Fibroblast of the aortic adventitia (primary cell): ENCODE measurements around the gene PGRMC1. TPM values are rescaled to one million over a fixed set of nuclear protein-coding genes. Genes with fewer than 3 reads are reported as not detected.
A peak's percentile ranks its signal among the peaks of the same experiment; 100 is the strongest.

Source experiments
- DNase-seq: peaks from one replicate; pipeline ENCODE4 v3.0.0-alpha.2; 2010; ENCODE audit warnings: low read depth
- H3K4me3 ChIP-seq: 2 replicates; pipeline ENCODE4 v1.5.1; 2011; ENCODE audit warnings: low read depth, mild to moderate bottlenecking, control low read depth, low read length, moderate library complexity
- total RNA-seq: library from RNA; depleted of rRNA; stranded (reverse); fragments of >200 nt; gene quantifications from 2 replicates; pipeline ENCODE4 v1.2.3, GENCODE V29; 2012; ENCODE audit warnings: low replicate concordance
- TF ChIP-seq, protein P1 (sequence below): IDR thresholded peaks from 2 replicates; pipeline ENCODE4 v1.5.1; 2011; ENCODE audit warnings: mild to moderate bottlenecking, low read length, control low read depth, inconsistent platforms; ENCODE audit not compliant: insufficient read depth

Gene PGRMC1
- total RNA-seq = 38.3 and 162 TPM in 2 replicates

DNA sequence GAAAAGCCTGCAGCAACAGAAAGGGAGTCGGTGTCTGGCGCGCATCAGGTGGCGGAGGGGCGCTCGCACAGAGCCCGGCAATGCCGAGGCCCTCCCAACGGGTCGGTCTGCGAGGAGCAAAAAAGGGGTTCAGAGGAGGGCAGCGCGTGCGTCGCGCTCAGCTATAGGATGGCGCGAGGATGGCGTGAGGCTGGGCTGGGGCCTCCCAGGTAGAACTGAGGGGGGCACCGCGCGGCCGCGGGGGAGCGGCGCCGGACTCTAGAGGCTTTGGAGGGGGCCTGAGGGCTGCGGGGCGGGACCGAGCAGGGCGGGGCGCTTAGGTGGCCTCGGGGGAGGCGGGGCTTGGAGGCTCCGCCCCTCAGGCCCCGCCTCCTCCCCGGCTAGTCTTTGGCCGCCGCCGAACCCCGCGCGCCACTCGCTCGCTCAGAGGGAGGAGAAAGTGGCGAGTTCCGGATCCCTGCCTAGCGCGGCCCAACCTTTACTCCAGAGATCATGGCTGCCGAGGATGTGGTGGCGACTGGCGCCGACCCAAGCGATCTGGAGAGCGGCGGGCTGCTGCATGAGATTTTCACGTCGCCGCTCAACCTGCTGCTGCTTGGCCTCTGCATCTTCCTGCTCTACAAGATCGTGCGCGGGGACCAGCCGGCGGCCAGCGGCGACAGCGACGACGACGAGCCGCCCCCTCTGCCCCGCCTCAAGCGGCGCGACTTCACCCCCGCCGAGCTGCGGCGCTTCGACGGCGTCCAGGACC is at the start of gene PGRMC1:
Gene PGRMC1, plus strand, starts transcription at position 414 of the 751 bp plus-strand sequence. Its CDS starts 79 bp downstream, at position 493.
- peak; percentile 69 for DNase-seq
- H3K4me3 ChIP-seq = peak within 1 kb of the TSS; percentile 77
- TF ChIP-seq, protein P1, sequence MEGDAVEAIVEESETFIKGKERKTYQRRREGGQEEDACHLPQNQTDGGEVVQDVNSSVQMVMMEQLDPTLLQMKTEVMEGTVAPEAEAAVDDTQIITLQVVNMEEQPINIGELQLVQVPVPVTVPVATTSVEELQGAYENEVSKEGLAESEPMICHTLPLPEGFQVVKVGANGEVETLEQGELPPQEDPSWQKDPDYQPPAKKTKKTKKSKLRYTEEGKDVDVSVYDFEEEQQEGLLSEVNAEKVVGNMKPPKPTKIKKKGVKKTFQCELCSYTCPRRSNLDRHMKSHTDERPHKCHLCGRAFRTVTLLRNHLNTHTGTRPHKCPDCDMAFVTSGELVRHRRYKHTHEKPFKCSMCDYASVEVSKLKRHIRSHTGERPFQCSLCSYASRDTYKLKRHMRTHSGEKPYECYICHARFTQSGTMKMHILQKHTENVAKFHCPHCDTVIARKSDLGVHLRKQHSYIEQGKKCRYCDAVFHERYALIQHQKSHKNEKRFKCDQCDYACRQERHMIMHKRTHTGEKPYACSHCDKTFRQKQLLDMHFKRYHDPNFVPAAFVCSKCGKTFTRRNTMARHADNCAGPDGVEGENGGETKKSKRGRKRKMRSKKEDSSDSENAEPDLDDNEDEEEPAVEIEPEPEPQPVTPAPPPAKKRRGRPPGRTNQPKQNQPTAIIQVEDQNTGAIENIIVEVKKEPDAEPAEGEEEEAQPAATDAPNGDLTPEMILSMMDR = no peak

GRCh38 chrX:119186763-119187162 is 49.3 kb upstream of the PGRMC1 start:
- H3K4me3 ChIP-seq = no peak overlapping the region
- TF ChIP-seq, protein P1 = no peak
- no peak for DNase-seq

DNA sequence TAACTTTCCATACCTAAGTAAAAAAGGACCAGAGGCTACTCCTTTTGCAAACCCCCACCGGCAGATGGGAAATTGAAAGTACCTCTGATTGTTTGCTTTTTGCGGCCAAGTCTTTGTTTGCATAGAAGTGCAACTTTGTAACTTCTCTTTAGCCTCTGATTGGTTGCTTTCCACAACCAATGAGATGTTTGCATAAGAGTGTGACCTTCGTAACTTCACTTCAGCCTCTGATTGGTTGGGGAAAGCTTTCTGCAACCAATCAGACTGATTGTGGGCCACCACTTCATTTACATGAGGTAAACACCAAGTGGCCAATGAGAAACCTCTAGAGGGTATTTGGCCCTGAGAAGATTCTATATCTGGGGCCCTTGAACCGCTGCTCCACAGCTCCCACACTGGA is 48.8 kb upstream of the PGRMC1 start:
- TF ChIP-seq, protein P1 = no peak
- no peak for DNase-seq
- H3K4me3 ChIP-seq = no peak overlapping the region

GRCh38 chrX:119189115-119189514 is 47.0 kb upstream of the PGRMC1 start:
- no peak for DNase-seq
- TF ChIP-seq, protein P1 = peak; percentile 6
- no peak overlapping the region for H3K4me3 ChIP-seq

DNA sequence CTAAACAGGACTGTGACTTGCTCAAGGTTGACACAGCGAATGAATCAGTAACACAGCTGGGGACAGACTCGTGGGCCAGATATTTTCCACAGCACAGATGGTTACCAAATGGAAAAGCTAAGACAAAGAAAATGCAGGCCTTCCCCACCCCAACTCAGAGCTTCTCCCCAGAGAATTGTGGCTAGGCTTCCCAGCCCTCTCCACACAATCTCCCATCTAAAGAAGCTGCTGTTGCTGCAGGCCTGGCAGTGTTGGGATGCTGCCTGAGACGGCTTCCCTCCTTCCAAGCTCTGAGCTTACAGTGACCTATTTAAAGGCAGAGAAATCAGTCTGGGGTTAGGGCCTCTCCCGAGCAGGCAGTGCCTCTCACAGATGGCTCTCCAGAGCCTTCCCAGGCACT is 46.5 kb upstream of the PGRMC1 start:
- DNase-seq = peak; percentile 65
- no peak overlapping the region for H3K4me3 ChIP-seq
- TF ChIP-seq, protein P1 = no peak

DNA sequence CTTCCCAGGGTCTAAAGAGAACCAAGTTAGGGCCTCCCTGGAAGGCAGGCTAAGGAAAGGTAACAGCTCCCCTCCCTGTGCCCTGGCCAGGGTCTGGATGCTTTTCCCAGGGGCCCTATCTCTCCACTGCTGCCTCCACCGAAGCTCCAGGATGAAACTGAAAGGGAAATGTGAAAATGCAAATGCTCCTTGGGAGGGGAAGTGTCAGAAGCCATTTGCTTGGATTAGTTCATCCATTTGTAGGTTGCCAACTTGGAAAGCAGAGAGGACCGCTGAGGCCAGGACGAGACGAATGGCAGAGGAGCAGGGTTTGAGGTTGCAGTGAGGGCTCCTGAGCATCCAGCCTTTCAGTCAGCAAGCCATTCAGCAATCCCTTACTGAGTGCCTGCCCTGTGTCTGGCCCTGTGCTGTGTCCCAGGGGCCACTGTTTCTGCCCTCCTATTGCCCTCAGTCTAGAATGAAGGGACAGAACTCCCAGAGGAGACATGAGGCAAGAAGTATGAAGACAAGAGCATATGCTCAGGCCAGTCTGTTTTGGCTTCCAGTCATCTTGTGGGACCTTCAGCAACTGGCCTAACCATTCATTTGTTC is 45.9 kb upstream of the PGRMC1 start:
- H3K4me3 ChIP-seq = no peak overlapping the region
- peak; percentile 17 for DNase-seq
- TF ChIP-seq, protein P1 = no peak
